PC-3 (cell line): Measurements from ENCODE around the gene CCDC32. TPM values are rescaled to one million over a fixed set of nuclear protein-coding genes. Genes with fewer than 3 reads are reported as not detected.

Experiments used
- ATAC-seq: fragments of 200-7000 bp; cut with Tn5 transposase; 2 replicates; pipeline ENCODE4 v1.9.1; 2020; ENCODE audit warnings: mild to moderate bottlenecking, moderate library complexity
- BruUV-seq: library from RNA; stranded (reverse); fragments of 400-500 nt; replicated peaks from 2 replicates; lab custom pipeline; 2021; lab: Mats Ljungman, UMichigan
- CTCF ChIA-PET: fragments of 300-600 bp; sonication (Branson Sonifier 250); formaldehyde crosslinking; loops from one replicate; lab custom pipeline; 2022; ENCODE audit warnings: antibody characterized with exemption; lab: Charles Lee
- POLR2A ChIA-PET: fragments of 300-600 bp; sonication (Branson Sonifier 250); formaldehyde crosslinking; loops from one replicate; lab custom pipeline; 2022; ENCODE audit warnings: antibody characterized with exemption; ENCODE audit not compliant: unreplicated experiment; lab: Charles Lee
- DNase-seq: peaks from one replicate; pipeline ENCODE4 v3.0.0-alpha.2; 2015
- H2AFZ ChIP-seq: fragments of 300-600 bp; sonication (generic); 2 replicates; pipeline ENCODE4 v1.6.0; 2016; ENCODE audit warnings: antibody characterized with exemption, low read length
- H3F3A ChIP-seq: fragments of 300-600 bp; sonication (generic); one replicate; pipeline ENCODE4 v1.6.0; 2017; ENCODE audit warnings: antibody characterized with exemption, low read length, control low read depth, mild to moderate bottlenecking; ENCODE audit not compliant: unreplicated experiment
- H3K27ac ChIP-seq: fragments of 300-600 bp; sonication (generic); 2 replicates; pipeline ENCODE4 v1.5.1; 2016; ENCODE audit warnings: mild to moderate bottlenecking, low read length
- H3K27me3 ChIP-seq: fragments of 300-600 bp; sonication (generic); 2 replicates; pipeline ENCODE4 v1.6.1; 2016; ENCODE audit warnings: low read length, mixed read lengths
- H3K36me3 ChIP-seq: fragments of 300-600 bp; sonication (generic); 2 replicates; pipeline ENCODE4 v1.6.1; 2016; ENCODE audit warnings: low read depth, mixed run types, low read length, mixed read lengths
- H3K4me1 ChIP-seq: fragments of 300-600 bp; sonication (generic); 2 replicates; pipeline ENCODE4 v1.5.1; 2016; ENCODE audit warnings: low read length; ENCODE audit not compliant: insufficient read depth
- H3K4me2 ChIP-seq: fragments of 300-600 bp; sonication (generic); 2 replicates; pipeline ENCODE4 v1.6.0; 2016; ENCODE audit warnings: low read length
- H3K4me3 ChIP-seq: fragments of 300-600 bp; sonication (generic); 2 replicates; pipeline ENCODE4 v1.5.1; 2016; ENCODE audit warnings: mild to moderate bottlenecking, low read length, mixed read lengths
- H3K79me2 ChIP-seq: fragments of 300-600 bp; sonication (generic); 2 replicates; pipeline ENCODE4 v1.6.1; 2017; ENCODE audit warnings: low read length, mixed read lengths
- H3K9ac ChIP-seq: fragments of 300-600 bp; sonication (generic); 2 replicates; pipeline ENCODE4 v1.6.0; 2016; ENCODE audit warnings: mild to moderate bottlenecking, low read length
- H3K9me2 ChIP-seq: fragments of 300-600 bp; sonication (generic); replicated peaks from 2 replicates; pipeline ENCODE4 v1.6.1; 2016; ENCODE audit warnings: mixed run types, low read length, mixed read lengths
- H3K9me3 ChIP-seq: fragments of 300-600 bp; sonication (generic); 2 replicates; pipeline ENCODE4 v1.6.1; 2016; ENCODE audit warnings: low read length, mixed read lengths
- H4K20me1 ChIP-seq: fragments of 300-600 bp; sonication (generic); 2 replicates; pipeline ENCODE4 v1.6.1; 2016; ENCODE audit warnings: low read length, mixed read lengths
- EZH2 ChIP-seq: fragments of 300-600 bp; sonication (generic); IDR thresholded peaks from one replicate; pipeline ENCODE4 v1.6.1; 2017; ENCODE audit warnings: antibody characterized with exemption, mild to moderate bottlenecking, low read length; ENCODE audit not compliant: unreplicated experiment
- EZH2phosphoT487 ChIP-seq: fragments of 300-600 bp; sonication (generic); IDR thresholded peaks from 2 replicates; pipeline ENCODE4 v1.6.1; 2018; ENCODE audit warnings: mild to moderate bottlenecking, antibody characterized with exemption, low read length, borderline replicate concordance
- intact Hi-C: fragments of 100-400 bp; cut with micrococcal nuclease; formaldehyde crosslinking; loops from 2 replicates; pipeline ENCODE4 v1.9.0; 2023
- total RNA-seq: library from RNA; depleted of rRNA; stranded (reverse); fragments of >200 nt; gene quantifications from 2 replicates; pipeline ENCODE4 v1.2.3, GENCODE V29; 2014
- TF ChIP-seq, protein P1 (sequence below): fragments of 300-600 bp; sonication (generic); conservative IDR thresholded peaks from 2 replicates; pipeline ENCODE4 v1.5.1; 2017; ENCODE audit warnings: antibody characterized with exemption, low read depth, mild to moderate bottlenecking, low read length

The CCDC32 gene
- total RNA-seq, 1 experiment from 2014 or later: 16.1 TPM

DNA sequence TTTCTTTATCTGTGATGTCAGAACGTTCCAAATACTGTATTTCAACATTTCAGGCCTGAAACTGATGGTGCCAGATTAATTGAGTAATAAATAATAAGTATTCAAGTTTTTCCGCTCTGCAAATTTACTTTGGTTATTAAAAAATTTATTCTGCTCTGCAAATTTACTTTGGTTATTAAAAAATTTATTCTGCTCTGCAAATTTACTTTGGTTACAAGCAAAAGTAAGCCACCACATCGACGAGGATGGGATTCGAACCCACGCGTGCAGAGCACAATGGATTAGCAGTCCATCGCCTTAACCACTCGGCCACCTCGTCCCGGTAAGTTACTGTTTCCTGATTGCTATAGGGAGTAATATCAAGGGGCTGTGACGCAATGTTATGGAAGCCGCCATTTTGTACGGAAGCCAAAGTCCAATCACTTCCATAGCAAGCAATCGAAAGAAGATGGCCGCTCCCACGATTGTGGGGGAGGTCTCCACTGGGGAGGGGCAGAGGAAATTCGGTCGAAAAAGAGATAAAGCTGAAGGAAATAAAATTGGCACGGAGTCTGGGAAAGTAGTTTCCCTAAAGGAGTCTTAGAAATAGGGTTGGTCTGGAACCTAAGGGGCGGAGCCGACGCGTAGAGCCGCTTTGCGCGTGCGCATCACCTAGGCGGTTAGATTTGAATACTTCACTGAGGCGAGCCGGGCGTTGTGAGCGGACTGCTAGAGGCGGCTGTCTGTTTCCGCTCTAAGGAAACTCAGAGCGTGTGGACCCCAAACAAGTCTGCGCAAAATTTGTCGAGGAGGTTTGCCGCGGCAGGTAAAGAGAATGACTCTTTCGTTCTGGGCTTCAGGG, 29.0 kb upstream of the CCDC32 start, which contains the start of gene KNL1:
KNL1 (plus strand) TSS at position 662 of the 841 bp plus-strand sequence. CDS start 8,683 bp downstream, outside the sequence.
- H3K27me3 ChIP-seq: no peaks in the 10 kb centered on the region
- H2AFZ ChIP-seq: peak within 1 kb of the TSS; percentile 95
- DNase-seq (peak; percentile 97), ATAC-seq (peak; percentile 74)
- intact Hi-C loops: loop anchor here (2.0 to 10.0 kb wide), 4 partner anchors 85 to 301 kb away; partner anchors contain the start of genes RAD51 and VPS18
- H3K9me2 ChIP-seq: no peaks in the 10 kb centered on the region
- peak within 1 kb of the TSS; percentile 98 for H3K4me3 ChIP-seq
- no TSS peak for BruUV-seq
- peak within 1 kb of the TSS; percentile 87 for H3K4me2 ChIP-seq
- peaks cover 47% of the 10 kb centered on the region for H3K79me2 ChIP-seq
- ChIA-PET CTCF (no interaction called here), POLR2A (no interaction called here)
- no peaks in the 10 kb centered on the region for H3K36me3 ChIP-seq
- peak within 1 kb of the TSS; percentile 84 for H3K9ac ChIP-seq
- peak within 1 kb of the TSS; percentile 85 for H3K27ac ChIP-seq
- TF ChIP-seq EZH2phosphoT487: no peak
- TF ChIP-seq EZH2: no peak
- TF ChIP-seq, protein P1, sequence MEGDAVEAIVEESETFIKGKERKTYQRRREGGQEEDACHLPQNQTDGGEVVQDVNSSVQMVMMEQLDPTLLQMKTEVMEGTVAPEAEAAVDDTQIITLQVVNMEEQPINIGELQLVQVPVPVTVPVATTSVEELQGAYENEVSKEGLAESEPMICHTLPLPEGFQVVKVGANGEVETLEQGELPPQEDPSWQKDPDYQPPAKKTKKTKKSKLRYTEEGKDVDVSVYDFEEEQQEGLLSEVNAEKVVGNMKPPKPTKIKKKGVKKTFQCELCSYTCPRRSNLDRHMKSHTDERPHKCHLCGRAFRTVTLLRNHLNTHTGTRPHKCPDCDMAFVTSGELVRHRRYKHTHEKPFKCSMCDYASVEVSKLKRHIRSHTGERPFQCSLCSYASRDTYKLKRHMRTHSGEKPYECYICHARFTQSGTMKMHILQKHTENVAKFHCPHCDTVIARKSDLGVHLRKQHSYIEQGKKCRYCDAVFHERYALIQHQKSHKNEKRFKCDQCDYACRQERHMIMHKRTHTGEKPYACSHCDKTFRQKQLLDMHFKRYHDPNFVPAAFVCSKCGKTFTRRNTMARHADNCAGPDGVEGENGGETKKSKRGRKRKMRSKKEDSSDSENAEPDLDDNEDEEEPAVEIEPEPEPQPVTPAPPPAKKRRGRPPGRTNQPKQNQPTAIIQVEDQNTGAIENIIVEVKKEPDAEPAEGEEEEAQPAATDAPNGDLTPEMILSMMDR: no peak
- no peaks in the 10 kb centered on the region for H3K9me3 ChIP-seq
- no peaks in the 10 kb centered on the region for H3F3A ChIP-seq
- H4K20me1 ChIP-seq: no peaks in the 10 kb centered on the region
- H3K4me1 ChIP-seq: peaks cover 17% of the 10 kb centered on the region; the same call in 1 of the 2 replicates

- Histone ChIP-seq H4K20me1 (no peaks in the 10 kb centered on the region), H3K9me2 (no peaks in the 10 kb centered on the region), H3K4me3 (peak overlapping the region; percentile 32; the same call in 1 of the 2 replicates), H3K4me2 (peak overlapping the region; percentile 32), H3F3A (no peaks in the 10 kb centered on the region), H3K27ac (no peak overlapping the region), H3K9me3 (no peaks in the 10 kb centered on the region), H3K4me1 (peaks cover 14% of the 10 kb centered on the region; the same call in 1 of the 2 replicates), H3K27me3 (no peaks in the 10 kb centered on the region), H2AFZ (peak overlapping the region; percentile 45), H3K36me3 (no peaks in the 10 kb centered on the region), H3K79me2 (peaks cover 41% of the 10 kb centered on the region), H3K9ac (no peak overlapping the region)
- CTCF ChIA-PET: no interaction called here
- DNase-seq (no peak), ATAC-seq (no peak)
- TF ChIP-seq EZH2phosphoT487: no peak
- TF ChIP-seq EZH2: no peak
- TF ChIP-seq, protein P1: no peak
- POLR2A ChIA-PET: no interaction called here
- BruUV-seq: no TSS peak
- intact Hi-C loops: loop anchor here (5.0 to 10.0 kb wide), 2 partner anchors 194 to 302 kb away; partner anchors contain the start of gene VPS18
These were observed 28.3 kb upstream of the CCDC32 start for GRCh38 chr15:40593165-40593564.

- peaks cover 8% of the 10 kb centered on the region; the same call in 1 of the 2 replicates for H3K4me1 ChIP-seq
- H3F3A ChIP-seq: no peaks in the 10 kb centered on the region
- POLR2A ChIA-PET: no interaction called here
- peaks cover 23% of the 10 kb centered on the region for H3K79me2 ChIP-seq
- DNase-seq (no peak), ATAC-seq (no peak)
- H4K20me1 ChIP-seq: no peaks in the 10 kb centered on the region
- no peak overlapping the region for H2AFZ ChIP-seq
- no peaks in the 10 kb centered on the region for H3K9me2 ChIP-seq
- no peak overlapping the region for H3K4me3 ChIP-seq
- no peak overlapping the region for H3K9ac ChIP-seq
- no peaks in the 10 kb centered on the region for H3K27me3 ChIP-seq
- TF ChIP-seq EZH2 (no peak), EZH2phosphoT487 (no peak)
- TF ChIP-seq, protein P1: no peak
- no peaks in the 10 kb centered on the region for H3K9me3 ChIP-seq
- intact Hi-C loops: loop anchor here (5.0 to 10.0 kb wide), 2 partner anchors 196 to 303 kb away; partner anchors contain the start of gene VPS18
- no peak overlapping the region for H3K4me2 ChIP-seq
- no peaks in the 10 kb centered on the region for H3K36me3 ChIP-seq
- H3K27ac ChIP-seq: no peak overlapping the region
- CTCF ChIA-PET: no interaction called here
- no TSS peak for BruUV-seq
These were observed 26.5 kb upstream of the CCDC32 start for GRCh38 chr15:40591389-40591788.
